ENCODE results near the gene HDGFL2.
"Not testable (repeated sequence)": the region's sequence is repeated elsewhere in the genome, so short reads cannot be mapped to it uniquely, and the experiment has no call there.

HDGFL2 gene

DNA sequence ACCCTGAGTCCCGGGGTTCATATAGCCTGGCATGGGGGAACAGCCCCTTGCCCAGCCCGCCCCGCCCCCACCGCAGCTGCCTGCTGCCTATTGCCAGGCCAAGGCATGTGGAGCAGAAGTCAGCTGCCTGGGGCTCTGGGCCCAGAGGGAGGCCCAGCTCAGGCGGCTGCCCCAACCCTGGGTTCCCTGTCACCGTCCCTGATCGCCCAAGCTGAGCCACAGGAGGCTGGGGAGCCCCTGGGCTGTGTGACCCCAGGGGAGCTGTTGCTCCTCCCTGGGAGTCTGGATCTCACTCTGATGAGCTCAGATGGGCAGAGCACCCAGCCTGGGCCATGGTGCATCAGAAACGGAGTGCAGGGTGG is 44.8 kb downstream of the HDGFL2 start:
- peak; percentile 61 for DNase-seq (ENCODE audit: low read depth)

DNA sequence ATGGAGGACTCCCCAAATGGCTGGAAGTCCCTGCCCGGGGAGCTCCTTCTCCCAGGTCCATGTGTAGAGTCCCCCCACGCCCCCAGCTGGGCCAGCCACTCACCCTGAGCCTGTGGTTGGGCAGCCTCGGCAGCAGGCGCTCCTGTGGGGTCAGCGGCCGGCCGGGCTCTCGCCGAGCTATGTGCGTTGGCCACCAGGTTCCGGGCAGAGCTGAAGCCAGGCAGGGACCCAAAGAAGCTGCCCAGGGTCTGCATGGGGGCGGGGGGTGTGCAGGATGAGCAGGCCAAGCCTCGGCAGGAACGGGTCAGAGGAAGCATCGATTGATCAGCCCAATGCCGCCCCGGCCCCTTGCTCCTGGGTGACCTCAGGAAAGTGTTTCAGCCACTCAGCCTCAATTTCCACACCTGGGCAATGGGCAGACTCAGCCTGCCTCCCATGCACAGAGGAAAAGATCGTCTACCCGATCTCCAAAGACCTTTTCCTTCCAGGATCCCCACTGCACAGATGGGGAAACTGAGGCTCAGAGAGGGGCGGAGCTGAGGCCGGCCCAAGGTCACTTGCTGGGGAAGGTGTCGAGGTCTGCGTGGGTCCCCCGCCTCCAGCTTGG is 45.5 kb downstream of the HDGFL2 start:
- DNase-seq (ENCODE audit: low read depth): no peak

DNA sequence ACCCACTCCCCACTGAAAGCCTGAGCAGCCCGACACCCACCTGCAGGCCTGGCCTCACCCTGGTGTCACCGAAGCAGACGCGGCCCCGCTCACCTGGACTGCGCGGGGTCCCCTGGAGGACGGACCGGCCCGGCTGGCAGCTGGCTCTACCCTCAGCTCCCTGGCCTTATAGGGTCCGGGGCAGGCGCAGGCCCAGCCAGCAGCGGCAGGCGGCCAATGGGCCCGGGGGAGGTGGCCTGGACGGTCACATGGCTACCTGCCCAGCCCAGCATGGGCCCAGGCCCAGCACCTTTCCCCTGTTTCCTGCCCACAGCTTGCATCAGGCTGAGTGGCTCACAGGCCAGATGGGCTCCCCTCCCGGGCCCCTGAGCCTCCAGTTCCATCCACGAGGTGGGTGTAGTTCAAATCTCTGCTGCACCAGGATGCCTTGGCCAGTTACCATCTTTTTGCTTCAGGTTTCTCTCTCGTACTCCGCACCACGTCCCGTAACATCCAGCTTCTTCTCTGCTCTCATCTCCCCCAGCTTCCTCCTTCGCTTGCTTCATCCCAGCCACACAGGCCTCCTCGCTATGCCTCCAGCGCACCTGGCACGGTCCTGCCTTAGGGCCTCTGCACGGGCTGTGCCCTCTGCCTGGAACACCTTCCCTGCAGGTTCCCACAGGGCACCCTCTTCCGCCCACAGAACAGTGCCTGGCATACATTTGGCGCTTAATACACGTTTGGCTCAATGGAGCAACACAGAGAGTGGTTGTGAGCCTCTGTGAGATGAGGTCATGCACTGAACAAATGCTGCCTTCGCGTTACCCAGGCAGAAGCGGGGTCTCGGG is 46.5 kb downstream of the HDGFL2 start, which contains the start of gene PLIN4:
Gene PLIN4 (minus strand): TSS at position 142 of the 827 bp plus-strand sequence. CDS start 214 bp downstream, outside the sequence.
- peak; percentile 83 for DNase-seq (ENCODE audit: low read depth)

DNA sequence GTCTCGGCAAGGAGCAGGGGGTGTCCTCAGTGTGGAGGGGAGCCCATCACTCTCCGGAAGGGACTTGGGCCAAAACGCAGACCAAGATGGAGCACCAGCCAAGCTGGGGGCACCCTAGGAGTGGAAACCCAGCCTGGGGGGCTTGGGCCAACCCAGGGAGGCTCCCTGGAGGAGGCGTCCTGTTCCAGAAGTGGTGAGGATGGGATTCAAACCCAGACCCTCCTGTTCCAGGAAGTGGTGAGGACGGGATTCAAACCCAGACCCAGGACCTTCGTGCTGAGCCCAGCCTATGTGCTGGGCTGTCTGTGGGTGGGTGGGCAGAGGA is 47.0 kb downstream of the HDGFL2 start:
- no peak for DNase-seq (ENCODE audit: low read depth)

DNA sequence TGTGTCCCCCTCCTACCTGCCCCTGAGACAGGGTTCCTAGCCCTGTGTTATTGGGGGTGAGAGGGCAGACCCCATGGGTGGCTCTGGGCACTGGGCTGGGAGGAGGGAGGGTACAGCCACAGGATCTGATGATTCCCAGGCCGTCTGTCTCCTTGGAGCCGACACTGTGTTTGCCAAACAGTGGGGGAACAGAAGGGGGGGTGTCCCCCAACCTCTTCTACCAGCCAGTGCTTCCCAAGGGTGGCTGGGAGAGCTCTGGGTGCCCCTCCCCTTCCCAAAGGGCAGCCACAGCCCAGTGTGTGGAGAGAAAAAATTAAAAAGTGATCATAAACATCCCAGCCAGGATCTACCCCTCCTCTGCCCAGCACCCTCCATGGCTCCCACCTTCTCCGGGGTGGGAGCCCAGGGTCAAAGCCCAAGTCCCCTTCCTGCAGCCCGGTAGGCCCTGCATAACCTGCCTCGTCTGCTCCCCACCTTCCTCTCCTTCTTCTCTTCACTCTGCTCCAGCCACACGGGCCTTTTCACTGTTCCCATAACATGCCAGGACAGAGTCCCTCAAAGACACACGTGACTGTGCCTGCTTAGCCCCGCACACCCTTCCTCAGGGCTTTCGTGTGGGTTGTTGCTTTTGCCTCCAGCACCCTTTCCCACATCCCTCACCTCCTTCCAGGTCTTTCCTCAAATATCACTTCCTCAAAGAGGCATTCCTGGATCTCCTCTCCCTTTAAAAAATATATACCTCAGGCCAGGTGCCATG is 47.6 kb downstream of the HDGFL2 start:
- DNase-seq (ENCODE audit: low read depth): peak; percentile 52

DNA sequence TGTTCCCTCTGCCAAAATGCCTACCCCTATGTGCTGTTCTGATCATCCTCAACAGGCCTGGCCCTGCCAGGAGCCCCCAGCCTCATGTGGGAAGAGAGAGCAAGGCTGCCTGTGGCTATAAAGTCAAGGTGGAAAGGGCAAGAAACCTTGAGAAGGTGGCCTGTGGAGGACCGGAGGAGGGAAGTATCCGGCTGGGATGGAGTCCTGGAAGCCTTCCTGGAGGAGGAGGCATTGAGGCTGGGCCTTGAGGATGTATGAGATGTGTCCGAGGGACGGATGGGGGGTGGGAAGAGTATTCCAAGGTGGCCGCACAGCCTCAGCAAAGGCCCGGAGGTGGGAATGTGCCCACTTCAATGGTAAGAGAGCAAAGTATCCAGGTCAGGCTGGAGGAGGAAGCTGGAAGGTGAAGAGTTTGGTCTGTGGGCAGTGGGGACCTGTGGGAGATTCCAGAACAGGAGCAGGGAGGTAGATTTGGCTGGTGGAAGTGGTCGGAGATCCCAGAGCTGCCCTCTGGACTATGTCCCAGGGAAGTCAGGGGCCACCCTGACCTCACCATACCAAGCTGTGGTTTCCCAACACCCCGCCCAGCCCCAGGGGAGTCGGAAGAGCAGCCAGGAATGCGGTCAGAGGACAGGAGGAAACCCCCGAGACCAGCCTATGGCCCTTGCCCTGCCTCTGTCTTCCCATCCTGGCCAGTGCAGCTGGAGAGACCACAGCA is 49.2 kb downstream of the HDGFL2 start:
- DNase-seq (ENCODE audit: low read depth): peak; percentile 56

DNA sequence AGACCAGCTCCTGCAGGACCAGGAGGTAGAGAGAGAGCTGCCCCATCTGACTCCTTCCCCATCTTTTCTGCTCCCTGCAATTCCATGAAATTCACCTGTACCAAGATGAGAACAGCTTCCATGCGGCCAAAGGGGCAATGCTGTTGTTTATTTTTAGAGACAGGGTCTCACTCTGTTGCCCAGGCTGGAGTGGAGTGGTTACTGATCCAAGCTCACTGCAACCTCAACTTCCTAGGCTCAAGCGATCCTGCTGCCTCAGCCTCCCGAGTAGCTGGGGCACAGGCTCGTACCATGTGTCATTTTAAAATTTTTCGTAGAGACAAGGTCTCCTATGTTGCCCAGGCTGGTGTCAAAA is 49.8 kb downstream of the HDGFL2 start:
- DNase-seq (ENCODE audit: low read depth): no peak

DNA sequence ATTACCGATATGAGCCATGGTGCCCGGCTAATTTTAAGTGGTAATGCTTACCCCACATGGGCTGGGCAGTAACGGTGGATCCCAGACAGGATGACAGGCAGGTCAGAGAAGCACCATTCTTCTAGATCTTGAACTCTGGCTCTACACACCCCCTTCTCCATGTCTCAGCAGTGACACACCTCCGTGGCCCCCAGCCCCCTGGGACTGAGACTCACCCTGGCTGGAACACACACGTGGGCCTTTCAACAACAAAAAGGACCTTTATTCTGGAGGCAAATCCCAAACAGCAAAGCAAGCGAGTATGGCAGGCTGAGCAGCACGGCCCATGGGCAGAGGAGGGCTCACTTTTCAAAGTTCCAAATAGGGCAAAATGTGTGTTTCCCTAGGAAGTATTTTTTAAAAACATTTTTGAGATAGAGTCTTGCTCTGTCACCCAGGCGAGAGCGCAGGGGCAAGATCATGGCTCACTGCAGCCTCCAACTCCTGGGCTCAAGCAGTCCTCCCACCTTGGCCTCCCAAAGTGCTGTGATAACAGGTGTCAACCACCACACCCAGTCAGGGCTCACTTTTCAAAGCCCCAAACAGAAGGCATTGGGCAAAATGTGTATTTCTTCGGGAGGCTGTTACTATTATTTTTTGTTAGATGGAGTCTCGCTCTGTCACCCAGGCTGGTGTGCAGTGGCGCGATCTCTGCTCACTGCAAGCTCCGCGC is 50.4 kb downstream of the HDGFL2 start:
- DNase-seq (ENCODE audit: low read depth): no peak

DNA sequence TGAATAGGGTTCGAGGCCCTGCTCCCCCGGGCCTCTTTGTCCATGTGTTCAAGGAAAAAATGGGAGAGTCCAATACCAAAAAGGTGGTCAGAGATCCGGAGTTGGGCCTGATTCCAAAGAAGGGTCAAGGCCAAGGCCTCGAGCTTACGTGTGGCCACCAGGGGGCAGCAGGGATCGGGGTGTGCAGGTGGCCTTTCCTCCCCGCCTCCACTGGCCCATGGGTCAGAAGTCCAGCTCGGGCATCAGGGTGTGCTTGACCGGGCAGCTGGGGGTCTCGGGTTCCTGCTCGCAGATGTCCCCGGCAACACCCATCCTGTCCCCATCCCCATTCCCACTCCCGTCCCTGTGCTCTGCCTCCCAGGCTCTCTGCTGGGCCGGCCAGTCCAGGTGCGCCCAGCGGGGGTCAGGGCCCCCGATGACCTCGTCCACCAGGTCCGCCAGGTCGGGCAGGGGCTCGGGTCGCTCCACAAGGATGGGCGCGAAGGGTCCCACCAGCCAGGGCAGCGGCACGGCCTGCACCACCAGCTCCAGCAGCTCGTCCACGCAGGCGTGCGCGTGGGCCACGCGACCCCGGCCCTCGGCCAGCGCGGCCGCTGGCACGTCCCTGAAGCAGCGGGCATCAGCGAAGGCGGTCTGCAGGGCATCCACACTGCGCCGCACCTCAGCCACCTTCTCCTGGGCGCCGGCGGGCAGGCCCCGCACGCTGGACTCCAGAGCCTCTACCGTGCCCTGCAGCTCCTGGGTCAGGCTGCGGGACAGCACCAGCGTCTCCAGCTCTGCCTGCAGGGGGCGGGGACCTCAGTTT is 51.4 kb downstream of the HDGFL2 start:
- DNase-seq (ENCODE audit: low read depth): no peak

DNA sequence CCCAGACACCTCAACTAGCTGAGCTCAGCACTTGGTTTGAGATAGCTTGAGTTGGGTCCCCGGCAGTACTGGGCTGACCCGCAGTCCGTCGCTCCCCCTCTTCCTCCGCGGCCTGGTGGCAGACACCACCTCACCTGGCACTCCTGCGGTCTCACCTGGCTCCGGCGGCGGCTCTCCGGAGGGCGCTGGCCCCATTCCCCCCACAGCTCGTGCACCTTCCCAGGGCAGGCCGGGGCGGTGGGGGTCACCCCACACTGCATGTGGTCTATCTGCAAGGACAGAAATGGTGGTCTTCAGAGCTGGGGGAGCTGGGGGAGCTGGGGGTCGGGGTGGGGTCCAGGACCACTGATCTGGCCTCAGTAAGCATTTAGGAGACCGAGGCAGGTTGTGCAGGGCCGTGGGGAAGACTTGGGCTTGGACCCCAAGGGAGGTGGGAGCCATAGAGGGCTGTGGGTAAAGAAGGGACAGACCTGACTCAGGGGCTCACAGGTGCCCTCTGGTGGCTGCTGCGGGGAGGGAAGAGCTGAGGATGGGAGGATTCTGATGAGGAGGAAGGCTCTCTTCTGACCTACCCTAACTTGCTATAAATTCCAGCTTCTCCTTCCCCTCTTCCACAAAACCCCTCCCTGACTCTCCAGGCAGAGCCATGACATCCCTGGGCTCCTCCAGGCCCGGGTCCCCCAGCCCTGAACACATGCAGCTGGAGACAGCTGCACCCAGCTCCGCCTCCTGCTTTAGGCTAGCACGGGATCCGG is 52.9 kb downstream of the HDGFL2 start:
- no peak for DNase-seq (ENCODE audit: low read depth)

DNA sequence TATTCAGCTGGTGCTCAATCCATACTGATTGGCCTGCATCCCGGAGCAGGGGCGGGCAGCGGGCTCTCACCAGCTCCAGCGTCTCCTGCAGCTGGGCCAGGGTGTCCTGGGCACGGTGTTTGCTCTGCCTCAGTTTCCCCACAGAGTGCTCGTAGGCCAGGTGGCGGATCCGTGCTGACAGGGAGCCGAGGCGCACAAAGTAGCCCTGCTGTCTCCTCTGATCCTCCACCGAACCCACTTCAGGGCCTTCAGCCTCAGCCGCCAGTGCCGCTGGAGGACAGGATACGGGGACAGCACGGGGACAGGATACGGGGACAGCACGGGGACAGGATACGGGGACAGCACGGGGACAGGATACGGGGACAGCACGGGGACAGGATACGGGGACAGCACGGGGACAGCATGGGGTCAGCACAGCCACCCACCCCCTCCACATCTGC is 53.5 kb downstream of the HDGFL2 start:
- no peak for DNase-seq (ENCODE audit: low read depth)

DNA sequence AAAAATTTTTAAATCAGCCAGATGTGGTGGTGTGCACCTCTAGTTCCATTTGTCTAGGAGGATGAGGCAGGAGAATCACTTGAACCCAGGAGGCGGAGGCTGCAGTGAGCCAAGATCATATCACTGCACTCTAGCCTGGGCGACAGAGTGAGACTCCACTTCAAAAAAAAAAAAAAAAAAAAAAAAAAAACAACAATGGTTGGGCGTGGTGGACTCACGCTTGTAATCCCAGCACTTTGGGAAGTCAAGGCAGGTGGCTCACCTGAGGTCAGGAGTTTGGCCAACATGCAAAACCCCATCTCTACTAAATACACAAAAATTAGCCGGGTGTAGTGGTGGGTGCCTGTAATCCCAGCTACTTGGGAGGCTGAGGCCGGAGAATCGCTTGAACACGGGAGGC is 55.3 kb downstream of the HDGFL2 start:
- DNase-seq (ENCODE audit: low read depth): not testable (repeated sequence)

DNA sequence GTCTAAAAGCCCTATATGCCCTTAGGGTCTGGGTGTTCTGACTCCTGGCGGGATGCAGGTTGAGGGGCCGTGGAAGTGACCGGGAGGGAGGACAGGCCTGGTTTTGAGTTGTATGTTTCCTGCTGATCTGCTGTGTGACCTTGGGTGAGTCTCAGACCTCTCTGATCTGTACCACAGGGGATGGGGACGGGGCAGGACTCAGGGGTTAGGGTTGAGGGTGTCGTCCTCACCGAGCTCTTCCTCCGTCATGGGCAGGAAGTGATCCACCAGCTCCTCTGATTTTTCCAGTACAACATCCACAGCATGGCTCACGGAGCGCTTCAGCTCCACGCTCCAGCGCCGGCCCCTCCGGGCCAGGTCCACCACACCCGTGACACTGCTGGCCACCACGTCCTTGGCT is 56.7 kb downstream of the HDGFL2 start:
- DNase-seq (ENCODE audit: low read depth): no peak

DNA sequence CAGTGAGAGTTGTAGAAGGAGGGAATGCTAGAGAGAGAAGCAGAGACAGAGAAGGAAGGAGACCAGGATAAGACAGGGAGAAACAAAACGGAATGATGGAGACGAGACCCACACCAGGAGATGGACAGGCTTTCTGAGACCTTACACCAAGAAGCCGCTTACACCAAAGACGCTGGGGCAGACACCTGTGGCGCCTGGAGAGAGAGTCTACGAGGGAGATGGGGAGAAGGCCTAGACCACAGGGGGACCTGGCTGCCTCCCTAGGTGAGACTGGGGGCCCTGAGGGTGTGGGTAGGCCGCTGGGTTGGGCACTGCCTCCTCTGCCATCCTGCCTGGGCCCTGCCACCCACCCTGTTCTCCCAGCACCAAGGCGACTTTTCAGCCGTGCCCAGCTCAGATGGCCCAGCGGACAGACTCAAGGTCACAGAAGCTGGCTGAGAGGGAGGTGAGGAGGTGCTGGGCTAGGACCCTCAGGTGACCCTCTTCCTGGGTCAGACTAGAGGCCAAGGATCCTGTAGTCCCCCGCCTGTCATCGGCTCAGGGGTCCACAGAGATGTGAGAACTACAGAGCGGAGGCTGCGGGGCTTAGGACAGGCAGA is 57.9 kb downstream of the HDGFL2 start:
- no peak for DNase-seq (ENCODE audit: low read depth)

DNA sequence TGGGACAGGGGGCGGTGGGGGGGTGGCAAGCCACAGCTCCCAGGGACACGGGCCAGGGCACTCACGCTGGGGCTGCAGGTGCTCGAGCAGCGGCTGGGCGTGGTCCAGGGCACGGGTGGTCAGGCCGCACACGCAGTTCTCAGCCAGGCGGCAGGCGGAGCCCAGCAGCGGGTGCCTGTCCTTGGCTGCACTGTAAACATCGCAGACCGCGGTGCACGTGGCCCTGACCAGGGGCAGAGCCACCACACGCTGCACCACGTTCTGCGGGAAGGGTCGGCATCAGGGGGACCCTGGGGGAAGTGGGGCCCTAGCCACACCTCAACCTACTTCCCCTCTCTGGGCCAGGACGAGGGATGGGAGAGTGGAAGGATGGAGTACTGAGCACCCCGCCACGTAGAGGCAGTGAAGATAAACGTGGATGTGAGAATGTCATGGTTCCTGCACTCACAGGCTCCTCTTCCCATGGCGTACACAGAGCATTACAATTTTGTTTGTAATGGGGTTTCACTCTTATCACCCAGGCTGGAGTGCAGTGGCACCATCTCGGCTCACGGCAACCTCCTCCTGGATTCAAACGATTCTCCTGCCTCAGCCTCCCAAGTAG is 59.6 kb downstream of the HDGFL2 start:
- DNase-seq (ENCODE audit: low read depth): no peak

DNA sequence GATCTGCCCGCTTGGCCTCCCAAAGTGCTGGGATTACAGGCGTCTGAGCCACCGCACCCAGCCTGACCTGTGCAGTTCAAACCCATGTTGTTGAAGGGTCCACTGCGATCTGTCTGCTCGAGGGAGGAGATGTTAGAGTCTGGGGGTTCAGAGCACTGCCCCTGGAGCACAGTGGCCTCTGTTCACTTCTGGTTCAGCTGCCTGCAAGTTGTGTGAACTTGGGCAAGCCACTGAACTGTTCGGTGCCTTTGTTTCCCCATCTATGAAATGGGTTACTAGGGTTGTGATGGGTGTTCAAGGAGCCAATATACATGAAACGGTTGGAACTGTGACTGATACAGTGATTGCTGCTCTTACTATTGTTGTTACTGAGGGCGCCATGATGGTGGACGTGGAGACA is 61.2 kb downstream of the HDGFL2 start:
- no peak for DNase-seq (ENCODE audit: low read depth)

DNA sequence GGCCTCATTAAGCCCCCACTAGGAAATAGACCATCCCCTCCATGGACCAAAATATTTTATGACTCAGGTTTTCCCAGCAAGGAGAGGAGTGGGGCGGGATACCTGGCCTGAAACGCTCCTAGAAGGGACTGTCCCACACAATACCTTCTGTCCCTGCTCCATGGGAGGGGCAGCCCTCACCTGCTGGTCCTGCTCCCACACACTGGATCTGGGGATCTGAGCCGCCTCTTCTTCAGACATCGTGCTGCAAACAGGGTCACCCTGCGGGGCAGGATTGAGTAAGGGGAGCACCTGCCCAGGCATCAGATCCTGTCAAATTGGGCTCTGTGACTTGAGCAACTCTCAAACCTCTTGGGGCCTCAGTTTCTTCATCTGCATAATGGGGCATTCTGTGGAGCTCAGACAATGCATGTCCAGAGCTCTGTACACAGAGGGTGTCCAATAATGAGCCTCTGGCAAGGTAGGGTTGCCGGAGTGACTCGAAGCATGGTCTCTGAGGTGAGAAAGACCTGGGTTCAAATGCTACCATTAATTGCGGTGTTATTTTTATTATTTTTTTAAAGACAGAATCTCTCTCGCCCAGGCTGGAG is 61.8 kb downstream of the HDGFL2 start:
- no peak for DNase-seq (ENCODE audit: low read depth)

DNA sequence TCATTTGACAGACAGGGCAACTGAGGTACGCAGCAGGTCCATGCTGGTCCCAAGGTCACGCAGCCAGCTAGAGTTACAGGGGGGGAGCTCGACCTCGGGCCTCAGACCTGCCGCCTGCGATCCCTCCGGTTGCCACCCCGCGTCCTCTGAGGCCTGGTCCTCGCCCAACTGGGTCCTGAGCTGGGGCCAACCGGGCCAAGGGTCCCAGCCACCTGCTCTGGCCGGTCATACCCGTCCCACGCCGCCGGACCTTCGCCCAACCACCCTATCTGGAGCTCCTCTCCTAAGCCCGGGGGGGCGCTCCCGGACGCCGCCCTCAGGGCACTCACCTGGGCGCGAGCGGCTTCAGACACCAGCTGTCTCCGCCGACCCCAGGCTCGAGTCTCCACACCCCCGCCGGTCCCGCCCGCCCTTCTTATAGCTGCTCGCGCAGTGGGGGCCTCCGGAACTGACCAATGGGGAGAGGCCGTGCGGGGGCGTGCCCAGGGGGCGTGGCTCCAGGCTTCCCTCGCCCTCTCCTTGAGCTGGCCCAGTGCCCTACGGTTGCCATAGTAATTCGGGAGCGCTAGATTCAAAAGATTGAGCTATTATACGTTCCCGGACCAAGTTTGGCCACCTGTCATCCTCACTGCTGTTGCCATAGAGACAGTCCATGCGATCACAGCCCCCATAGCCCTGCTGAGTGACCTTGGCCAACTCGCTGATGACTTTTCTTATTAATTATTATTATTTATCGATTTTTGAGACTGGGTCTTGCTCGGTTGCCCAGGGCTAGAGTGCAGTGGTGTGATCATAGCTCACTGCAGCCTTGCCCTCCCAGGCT is 63.0 kb downstream of the HDGFL2 start, which contains the start of gene PLIN5:
Gene PLIN5 (minus strand): TSS at position 389 of the 823 bp plus-strand sequence. CDS start 1,150 bp downstream, outside the sequence.
- no peak for DNase-seq (ENCODE audit: low read depth)

Data from fibroblast of gingiva (primary cell).